GM21529 (cell line): Measurements from ENCODE around the gene SATB2.

Experiments used
- ATAC-seq: cut with Tn5 transposase; IDR thresholded peaks from one replicate; pipeline ENCODE4 v1.9.1; 2021; ENCODE audit not compliant: unreplicated experiment

Gene SATB2

GRCh38 chr2:199329466-199329865, 128.3 kb downstream of the SATB2 start:
- ATAC-seq = no peak

GRCh38 chr2:199329031-199329430, 128.7 kb downstream of the SATB2 start:
- ATAC-seq = no peak

GRCh38 chr2:199325881-199326280, 131.9 kb downstream of the SATB2 start:
- ATAC-seq = no peak

GRCh38 chr2:199322151-199322550, 135.6 kb downstream of the SATB2 start:
- no peak for ATAC-seq

GRCh38 chr2:199317646-199318045, 140.1 kb downstream of the SATB2 start:
- ATAC-seq = no peak

- ATAC-seq = no peak
Observed at GRCh38 chr2:199316851-199317250, 140.9 kb downstream of the SATB2 start.

GRCh38 chr2:199315299-199316179, 142.2 kb downstream of the SATB2 start:
- ATAC-seq = no peak

- ATAC-seq = no peak
Observed at GRCh38 chr2:199312931-199313330, 144.8 kb downstream of the SATB2 start.

- ATAC-seq = no peak
Observed at GRCh38 chr2:199310771-199311585, 146.8 kb downstream of the SATB2 start.

- ATAC-seq = no peak
Observed at GRCh38 chr2:199309973-199310372, 147.8 kb downstream of the SATB2 start.

GRCh38 chr2:199309411-199309810, 148.3 kb downstream of the SATB2 start:
- no peak for ATAC-seq

GRCh38 chr2:199308567-199308966, 149.2 kb downstream of the SATB2 start:
- ATAC-seq = no peak

GRCh38 chr2:199307461-199307860, 150.3 kb downstream of the SATB2 start:
- ATAC-seq = no peak

- ATAC-seq = no peak
Observed at GRCh38 chr2:199306116-199306515, 151.6 kb downstream of the SATB2 start.

GRCh38 chr2:199303728-199304177, 154.0 kb downstream of the SATB2 start:
- no peak for ATAC-seq

GRCh38 chr2:199302851-199303250, 154.9 kb downstream of the SATB2 start:
- ATAC-seq = no peak

- no peak for ATAC-seq
Observed at GRCh38 chr2:199288424-199288823, 169.3 kb downstream of the SATB2 start.

- no peak for ATAC-seq
Observed at GRCh38 chr2:199282309-199282708, 175.4 kb downstream of the SATB2 start.

GRCh38 chr2:199279146-199279545, 178.6 kb downstream of the SATB2 start:
- ATAC-seq = no peak

- no peak for ATAC-seq
Observed at GRCh38 chr2:199278099-199278498, 179.6 kb downstream of the SATB2 start.

GRCh38 chr2:199273042-199273511, 184.7 kb downstream of the SATB2 start:
- ATAC-seq = no peak

- no peak for ATAC-seq
Observed at GRCh38 chr2:199261936-199262335, 195.8 kb downstream of the SATB2 start.
